GM18499 (cell line): ENCODE results near the gene GREM2.

Source experiments
- ATAC-seq: cut with Tn5 transposase; IDR thresholded peaks from one replicate; pipeline ENCODE4 v1.9.1; 2021; ENCODE audit warnings: moderate number of reproducible peaks; ENCODE audit not compliant: insufficient read depth, unreplicated experiment

Gene GREM2

DNA sequence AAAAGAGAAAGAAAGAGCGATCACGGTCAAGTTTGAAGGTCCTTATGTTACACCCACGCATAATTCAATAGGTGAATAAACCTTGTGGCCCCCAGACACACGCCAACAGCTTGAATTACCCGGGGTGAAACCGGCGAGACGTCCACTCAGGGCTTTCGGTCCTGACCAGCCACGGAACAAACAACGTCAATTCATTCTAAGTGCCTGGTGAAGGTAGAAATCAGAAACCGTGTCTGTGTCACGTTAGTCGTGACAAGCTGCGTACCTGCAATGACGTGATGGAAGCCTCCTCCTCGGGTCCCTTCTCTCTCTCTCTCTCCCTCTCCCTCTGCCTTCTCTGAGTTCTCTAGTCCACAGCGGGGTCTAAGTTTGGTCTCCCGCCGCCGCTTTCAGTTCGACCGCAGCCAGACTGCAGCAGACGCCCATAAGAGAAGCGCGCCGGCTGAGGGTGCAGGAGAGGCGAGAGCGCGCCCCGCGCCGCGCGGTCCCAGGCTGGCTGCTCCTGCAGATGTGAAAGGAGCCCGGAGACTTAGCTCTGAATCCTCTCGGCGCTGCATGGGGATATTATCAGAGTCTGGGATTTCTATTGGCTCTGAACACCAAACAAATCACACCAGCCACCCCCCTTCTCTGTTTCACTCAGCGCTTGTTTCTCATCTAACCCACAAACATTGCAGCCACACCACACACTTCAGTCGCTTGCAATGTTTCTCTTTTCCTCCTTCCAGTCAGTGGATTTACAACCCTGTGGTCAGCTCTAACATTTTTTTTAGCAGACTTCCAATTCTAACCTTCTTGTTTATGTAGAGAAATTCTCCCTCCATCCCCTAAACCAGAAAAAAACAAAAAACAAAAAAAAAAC is at the start of gene GREM2:
TSS of gene GREM2 (minus strand) at position 537 of the 862 bp plus-strand sequence. CDS start 118,680 bp downstream, outside the sequence.
- peak; percentile 62 for ATAC-seq

- no peak for ATAC-seq
Measured at GRCh38 chr1:240658312-240658960, 46.5 kb upstream of the GREM2 start.

GRCh38 chr1:240656531-240656930 is 44.6 kb upstream of the GREM2 start:
- ATAC-seq, result no peak

- no peak for ATAC-seq
Measured at GRCh38 chr1:240652961-240653409, 41.0 kb upstream of the GREM2 start.

DNA sequence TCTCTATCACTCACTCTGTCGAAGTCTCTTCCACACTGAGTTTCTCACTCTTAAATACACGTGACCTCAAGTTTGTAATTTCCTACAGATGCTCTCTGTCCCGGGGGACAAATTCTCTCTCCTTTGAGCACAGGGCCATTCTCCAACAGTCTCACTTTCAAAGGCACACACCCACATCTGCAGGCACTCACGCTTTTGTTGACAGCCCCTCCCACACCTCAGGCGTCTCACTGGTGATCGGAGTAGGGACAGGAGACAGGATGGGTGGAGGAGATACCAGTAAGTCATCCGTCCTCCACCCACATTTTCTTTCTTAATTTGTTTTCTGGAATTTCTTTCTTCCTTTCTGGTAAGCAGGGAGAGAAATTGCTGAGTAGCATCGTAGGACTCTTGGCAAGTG is 40.6 kb upstream of the GREM2 start:
- no peak for ATAC-seq

DNA sequence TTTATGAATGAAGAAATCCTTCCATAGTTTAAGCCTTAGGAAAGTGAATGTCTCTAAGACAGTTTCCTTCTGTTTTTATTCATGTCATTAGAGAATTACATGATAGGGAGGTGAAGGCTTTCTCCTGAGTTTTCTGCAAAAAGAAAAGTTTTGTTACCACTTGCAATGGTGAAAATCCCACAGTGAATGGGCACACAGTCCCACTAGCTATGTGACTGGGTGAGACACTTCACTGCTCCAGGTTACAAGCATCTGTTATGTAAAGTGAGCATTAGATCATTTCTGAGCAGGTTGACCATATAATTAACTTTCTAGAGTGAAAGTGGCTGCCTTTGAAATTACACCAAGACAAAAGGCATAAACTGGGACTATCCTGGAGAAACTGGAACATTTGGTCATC is 38.9 kb upstream of the GREM2 start:
- ATAC-seq, result no peak

DNA sequence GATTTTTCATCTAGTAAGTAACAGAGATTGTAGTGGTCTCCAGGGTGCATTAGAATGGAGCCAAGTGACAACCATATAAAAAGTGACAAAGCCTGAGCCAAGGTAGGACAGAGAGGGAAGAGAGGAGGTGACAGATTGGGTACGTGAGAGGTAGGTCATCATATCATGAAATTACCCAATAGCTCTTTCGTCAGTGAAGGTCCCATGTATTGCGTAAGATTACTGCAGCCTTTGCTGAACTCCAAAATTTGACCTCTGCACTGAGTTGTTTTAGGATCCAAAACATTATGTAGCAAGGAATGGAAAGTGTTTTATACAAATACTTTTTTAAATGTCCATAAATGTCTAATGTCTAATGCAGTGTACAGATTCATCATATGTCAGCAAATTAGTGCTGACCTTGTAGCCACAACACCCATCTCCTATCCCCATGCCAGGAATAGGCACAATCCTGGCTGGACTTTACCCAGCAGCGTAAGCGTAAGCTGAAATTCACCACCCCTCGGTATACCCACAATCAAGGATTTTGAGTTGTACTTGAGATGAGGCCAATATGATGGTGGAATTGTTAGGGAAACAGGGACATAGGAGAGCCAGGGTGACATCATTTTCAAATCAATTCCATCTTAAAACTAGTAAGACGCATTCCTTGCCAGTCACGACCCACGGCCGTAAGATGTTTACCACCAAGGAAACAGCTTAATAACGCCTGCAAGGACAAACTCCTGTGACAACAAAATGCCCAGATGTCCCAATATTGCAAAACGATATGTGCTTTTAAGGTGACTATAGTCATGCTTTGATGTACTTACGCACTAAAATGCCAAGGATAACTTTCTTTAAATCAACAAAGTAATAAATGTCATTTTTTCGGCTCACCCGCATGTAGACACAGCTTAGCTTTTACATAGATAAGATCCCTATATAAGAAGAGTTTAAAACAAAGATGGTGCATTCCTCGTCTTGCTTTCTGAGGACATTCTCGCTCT is 38.1 kb upstream of the GREM2 start:
- ATAC-seq, result no peak

DNA sequence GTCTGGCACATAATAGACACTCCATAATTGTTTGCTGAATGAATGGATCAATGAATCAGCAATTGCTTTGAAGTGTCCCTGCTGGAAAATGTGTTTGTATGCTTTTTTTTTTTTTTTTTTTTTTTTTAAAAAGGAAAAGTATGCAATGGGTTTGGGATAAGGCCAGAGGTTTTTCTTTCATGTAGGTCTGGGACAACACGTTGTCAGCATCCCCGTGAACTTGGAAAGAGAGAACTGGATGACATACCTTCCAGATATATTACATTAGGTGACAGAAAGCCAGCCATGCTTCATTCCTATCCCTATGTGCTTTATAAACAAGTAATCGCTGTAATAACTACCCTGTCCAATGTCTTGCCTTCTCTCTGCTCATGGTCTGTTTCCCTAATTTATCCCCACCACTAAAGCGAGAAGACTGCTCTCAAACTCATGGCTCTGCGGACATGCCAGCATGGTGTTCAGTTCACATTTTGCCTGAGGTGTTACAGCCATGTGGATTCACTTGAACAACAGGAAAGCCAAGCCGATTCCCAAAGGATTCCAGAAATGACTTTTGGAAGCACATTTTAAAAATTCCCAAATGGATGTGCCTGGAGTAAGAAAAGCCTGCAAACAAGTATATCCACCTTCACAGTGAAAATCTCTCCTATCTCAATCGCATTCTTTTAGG is 34.8 kb upstream of the GREM2 start:
- no peak for ATAC-seq

DNA sequence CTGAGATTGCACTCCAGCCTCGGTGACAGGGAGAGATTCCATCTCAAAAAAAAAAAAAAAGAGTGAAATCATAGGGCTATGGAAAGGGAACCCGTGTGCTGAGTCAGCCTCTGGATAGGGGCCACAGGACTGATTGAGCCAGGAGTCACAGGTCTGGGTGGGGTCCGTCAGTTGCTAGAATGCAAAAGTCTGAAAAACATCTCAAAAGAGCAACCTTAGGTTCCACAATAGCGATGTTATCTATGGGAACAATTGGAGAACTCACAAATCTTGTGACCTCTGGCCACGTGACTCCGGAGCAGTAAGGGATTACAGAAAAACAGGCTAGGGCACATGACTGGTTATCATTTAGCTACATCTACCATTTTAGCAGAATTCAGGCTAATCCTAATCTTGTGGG is 32.8 kb upstream of the GREM2 start:
- ATAC-seq, result no peak

DNA sequence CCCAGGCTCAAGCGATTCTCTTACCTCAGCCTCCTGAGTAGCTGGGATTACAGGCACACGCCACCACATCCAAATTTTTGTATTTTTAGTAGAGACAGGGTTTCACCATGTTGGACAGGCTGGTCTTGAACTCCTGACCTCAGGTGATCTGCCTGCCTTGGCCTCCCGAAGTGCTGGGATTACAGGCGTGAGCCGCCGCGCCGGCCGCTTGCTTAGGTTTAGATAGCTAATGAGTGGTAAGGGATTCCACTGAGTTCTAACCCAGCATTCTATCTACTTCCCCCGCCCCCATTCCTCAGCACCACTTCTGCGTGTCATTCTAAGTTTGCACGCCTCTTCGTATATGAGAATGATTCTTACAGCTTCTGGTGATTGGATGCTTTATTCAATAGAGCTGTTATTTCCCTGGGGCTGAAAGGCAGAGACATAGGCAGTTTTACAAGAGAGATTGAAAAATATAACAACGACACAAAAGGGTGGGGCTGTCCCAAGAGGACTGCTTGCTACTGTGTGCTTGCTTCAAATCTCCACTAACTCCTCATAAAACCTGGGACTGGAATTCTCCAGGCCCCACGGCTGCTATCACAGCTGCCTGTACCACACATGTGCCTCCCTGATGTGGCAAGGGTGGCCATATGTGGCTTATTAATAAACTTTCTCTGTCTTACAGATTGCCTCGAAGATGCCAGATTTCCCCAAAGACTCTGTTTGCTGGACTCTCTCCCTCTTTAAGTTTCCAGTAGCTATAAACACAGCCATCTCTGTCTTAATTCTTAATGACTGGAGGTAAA is 23.7 kb upstream of the GREM2 start:
- no peak for ATAC-seq

GRCh38 chr1:240630409-240630808 is 18.5 kb upstream of the GREM2 start:
- no peak for ATAC-seq

DNA sequence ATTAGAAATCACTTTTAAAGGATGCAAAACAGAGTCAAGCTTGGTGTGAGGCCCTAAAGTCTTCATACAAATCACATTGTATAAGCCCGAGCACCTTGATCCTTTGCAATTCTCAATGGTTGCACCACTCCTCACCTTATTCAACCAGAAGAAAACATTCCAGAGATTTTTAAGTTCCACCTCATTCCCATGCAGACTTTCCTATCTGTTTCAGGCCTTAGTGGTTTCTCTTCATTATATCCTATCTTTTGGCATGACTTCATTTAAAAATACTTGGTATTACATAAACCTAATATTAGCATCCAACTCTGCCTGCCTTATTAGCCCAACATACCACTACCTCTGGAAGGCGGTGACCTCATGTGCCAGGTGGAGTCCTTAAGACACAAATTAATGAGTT is 9.3 kb upstream of the GREM2 start:
- no peak for ATAC-seq

DNA sequence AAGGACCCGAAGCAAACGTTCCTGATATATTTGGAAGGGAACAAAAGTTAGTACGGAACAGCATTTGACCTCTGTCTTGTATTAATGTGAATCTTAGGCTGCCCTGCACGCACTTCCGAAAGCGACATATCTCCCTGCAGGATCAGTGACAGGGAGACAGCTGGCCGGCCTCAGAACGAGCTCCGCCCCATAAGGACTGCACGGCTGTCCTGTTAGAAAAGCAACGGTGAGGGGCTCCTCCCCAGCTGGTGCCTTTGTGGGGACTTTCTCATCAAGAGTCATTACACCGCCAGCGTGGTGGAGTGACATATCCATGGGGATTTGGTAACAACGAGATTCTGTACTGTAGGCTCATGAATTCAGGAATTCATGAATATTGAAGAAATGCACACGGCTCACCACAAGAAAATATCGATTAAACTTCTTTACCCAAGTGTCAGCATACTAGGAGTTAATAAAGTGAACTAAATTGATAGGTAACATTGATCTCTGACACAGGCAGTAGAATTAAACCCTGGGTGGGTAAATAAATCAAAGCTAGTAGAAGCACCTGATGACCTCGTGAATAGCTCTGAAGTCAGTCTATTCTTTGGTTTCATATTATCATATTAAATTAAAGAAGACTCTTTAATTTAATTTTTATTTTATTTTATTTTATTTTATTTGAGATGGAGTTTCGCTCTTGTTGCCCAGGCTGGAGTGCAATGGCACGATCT is 8.1 kb upstream of the GREM2 start:
- no peak for ATAC-seq

DNA sequence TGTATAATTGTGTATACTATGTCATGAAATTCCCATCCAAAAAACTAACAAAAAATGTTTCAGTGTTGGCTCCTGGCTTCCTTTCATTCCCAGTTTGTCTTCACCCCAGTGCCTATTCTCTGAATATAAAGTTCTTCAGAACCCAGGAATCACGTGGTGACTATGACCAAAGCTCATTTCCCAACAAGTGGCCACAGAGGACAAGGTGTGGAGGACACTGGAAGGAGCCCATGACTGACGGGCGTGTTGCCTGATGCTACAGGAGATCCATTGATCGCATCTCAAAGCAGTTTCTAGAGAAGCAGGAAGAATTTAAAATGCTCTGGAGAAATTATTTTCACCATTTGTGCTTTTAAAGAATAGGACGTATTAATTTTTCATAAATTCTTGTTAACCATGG is 7.4 kb upstream of the GREM2 start:
- ATAC-seq, result no peak

DNA sequence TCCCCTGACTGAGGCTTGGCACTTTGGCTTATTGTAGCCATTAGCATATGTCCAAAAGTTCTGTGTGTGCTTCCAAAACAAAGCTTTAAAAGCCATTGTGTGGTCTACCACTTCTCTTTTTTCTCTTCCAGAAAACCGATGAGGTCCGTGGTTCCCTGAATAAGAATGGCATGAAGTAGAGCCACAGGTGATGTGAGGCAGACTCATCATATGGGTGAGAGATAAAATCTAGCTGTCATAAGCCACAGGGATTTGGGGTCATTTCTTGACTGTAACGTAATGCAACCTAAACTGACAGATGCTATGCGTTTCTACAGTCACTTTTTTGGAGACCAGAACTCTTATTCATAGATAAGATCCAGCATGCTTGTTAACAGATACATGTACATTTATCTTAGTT is 7.0 kb upstream of the GREM2 start:
- ATAC-seq, result no peak

DNA sequence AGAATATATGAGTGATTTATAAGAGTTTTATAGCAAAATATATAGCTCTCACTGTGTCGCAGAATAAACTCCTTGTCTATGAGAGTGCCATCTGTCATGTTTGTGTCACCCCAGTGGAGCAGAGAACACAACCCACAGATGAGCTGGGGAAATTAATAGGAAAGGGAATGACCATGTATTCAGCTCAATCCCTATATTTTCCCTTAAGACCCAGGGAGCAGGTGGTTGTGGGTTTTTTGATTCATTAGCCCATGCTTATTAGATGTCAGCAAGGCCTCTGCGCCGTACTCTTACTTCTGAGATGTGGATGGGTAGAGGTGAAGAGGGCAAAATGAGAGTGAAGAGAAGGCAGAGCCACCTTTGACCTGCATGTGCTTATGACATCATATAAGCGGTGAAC is 4.1 kb upstream of the GREM2 start:
- ATAC-seq, result no peak

DNA sequence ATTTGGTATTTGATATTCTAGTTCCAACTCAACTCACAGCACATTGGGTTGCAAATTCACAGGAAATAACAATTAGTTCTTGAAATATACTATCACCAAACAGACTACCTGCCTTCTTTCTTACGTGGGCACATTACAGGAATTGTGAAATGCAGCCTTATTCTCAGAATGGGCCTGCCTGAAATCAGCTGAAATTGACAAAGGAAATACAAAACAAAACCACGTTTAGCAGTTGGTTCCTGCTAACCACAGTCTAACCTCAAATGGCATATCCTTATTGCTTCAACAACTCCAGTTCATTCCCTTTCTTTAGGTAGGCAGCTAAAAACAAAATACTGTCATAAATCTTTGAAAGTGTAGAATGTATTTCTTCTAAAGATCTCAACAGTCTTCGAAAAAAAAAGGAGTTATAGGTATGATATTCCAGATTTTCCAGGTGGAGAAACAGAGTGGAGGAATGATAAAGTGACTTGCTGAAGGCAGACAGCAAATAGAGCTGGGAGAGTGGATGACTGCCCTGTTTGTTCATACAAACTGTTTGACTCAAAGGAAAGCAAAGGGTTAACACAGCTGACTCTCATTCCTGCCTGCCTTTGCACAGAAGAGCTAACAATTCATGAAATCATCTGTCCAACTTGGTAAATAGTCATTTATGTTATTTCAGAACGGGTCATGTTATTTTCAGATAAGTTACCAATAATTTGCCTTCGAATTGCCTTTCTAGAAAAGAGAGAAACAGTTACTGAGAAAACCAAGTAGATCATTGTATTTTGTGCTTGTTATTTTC is 1.6 kb upstream of the GREM2 start:
- ATAC-seq, result no peak

GRCh38 chr1:240612811-240613210 is 856 bp upstream of the GREM2 start:
- ATAC-seq, result no peak
